ENCODE results near the gene CYSTM1.

GRCh38 chr5:140136624-140137023, 38.4 kb upstream of the CYSTM1 start:
- TF ChIP-seq EZH2 (IDR thresholded peaks at IDR 0.05; ENCODE audit: borderline replicate concordance, low read depth, low read length, severe bottlenecking) (no peak), JUN (IDR thresholded peaks at IDR 0.05; ENCODE audit: borderline replicate concordance, insufficient read depth, insufficient read length, low read depth) (no peak), POLR2A (IDR thresholded peaks at IDR 0.05; ENCODE audit: low read depth, low read length) (no peak), MYC (IDR thresholded peaks at IDR 0.05; ENCODE audit: low read depth, low read length) (no peak), POLR2AphosphoS5 (IDR thresholded peaks at IDR 0.05; ENCODE audit: insufficient read depth, low read depth, low read length) (no peak)
- TF ChIP-seq, protein P1, sequence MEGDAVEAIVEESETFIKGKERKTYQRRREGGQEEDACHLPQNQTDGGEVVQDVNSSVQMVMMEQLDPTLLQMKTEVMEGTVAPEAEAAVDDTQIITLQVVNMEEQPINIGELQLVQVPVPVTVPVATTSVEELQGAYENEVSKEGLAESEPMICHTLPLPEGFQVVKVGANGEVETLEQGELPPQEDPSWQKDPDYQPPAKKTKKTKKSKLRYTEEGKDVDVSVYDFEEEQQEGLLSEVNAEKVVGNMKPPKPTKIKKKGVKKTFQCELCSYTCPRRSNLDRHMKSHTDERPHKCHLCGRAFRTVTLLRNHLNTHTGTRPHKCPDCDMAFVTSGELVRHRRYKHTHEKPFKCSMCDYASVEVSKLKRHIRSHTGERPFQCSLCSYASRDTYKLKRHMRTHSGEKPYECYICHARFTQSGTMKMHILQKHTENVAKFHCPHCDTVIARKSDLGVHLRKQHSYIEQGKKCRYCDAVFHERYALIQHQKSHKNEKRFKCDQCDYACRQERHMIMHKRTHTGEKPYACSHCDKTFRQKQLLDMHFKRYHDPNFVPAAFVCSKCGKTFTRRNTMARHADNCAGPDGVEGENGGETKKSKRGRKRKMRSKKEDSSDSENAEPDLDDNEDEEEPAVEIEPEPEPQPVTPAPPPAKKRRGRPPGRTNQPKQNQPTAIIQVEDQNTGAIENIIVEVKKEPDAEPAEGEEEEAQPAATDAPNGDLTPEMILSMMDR (IDR thresholded peaks at IDR 0.05; ENCODE audit: extremely low read depth in 1 of 2, insufficient read depth in 1 of 2, low read depth in 1 of 2, low read length in 2 of 2): no peak
